Spleen (tissue), 11 donors: ENCODE measurements around the gene CHST12. TPM values are rescaled to one million over a fixed set of nuclear protein-coding genes. Genes with fewer than 3 reads are reported as not detected.

Source experiments
- DNase-seq: peaks from one replicate; pipeline ENCODE4 v3.0.0-alpha.2; 2020
- H3K27ac ChIP-seq, 8 donors: fragments of 200-600 bp; sonication (generic) in 7 of 8; 1 replicate in 4 of 8; 2 replicates in 4 of 8; pipeline versions ENCODE4 v1.5.0 to v1.8.0; 2016 to 2021; ENCODE audit warnings: inconsistent platforms in 4 of 8, mild to moderate bottlenecking in 4 of 8, moderate library complexity in 1 of 8
- H3K27me3 ChIP-seq, 7 donors: fragments of 200-600 bp; sonication (generic) in 6 of 7; replicated peaks in 1 of 7; 1 replicate in 4 of 7; 2 replicates in 3 of 7; pipeline versions ENCODE4 v1.5.0 to v1.8.0; 2016 to 2021; ENCODE audit warnings: inconsistent platforms in 3 of 7, mild to moderate bottlenecking in 1 of 7
- H3K36me3 ChIP-seq, 6 donors: fragments of 200-600 bp; sonication (generic) in 5 of 6; 1 replicate in 4 of 6; 2 replicates in 2 of 6; pipeline versions ENCODE4 v1.5.0 to v1.8.0; 2016 to 2021; ENCODE audit warnings: inconsistent platforms in 2 of 6
- H3K4me1 ChIP-seq, 6 donors: fragments of 200-600 bp; sonication (generic) in 5 of 6; 1 replicate in 3 of 6; 2 replicates in 3 of 6; pipeline versions ENCODE4 v1.5.0 to v1.8.0; 2016 to 2021; ENCODE audit warnings: inconsistent platforms in 3 of 6
- H3K4me3 ChIP-seq, 8 donors: fragments of 200-600 bp; sonication (generic) in 7 of 8; 1 replicate in 4 of 8; 2 replicates in 4 of 8; pipeline versions ENCODE4 v1.5.0 to v1.8.0; 2016 to 2021; ENCODE audit warnings: inconsistent platforms in 4 of 8, mild to moderate bottlenecking in 4 of 8, moderate library complexity in 2 of 8
- H3K9me3 ChIP-seq, 8 donors: fragments of 200-600 bp; sonication (generic) in 7 of 8; 1 replicate in 4 of 8; 2 replicates in 4 of 8; pipeline versions ENCODE4 v1.5.0 to v1.8.0; 2016 to 2021; ENCODE audit warnings: inconsistent platforms in 4 of 8
- CTCF ChIP-seq, 11 experiments: fragments of 200-600 bp in 7 of 11; fragments of 450-650 bp in 4 of 11; sonication (generic) in 4 of 11; IDR thresholded peaks in 8 of 11; conservative IDR thresholded peaks in 3 of 11; 1 replicate in 7 of 11; 2 replicates in 4 of 11; pipeline versions ENCODE4 v1.4.0 to v1.8.0; 2016 to 2021; ENCODE audit warnings: antibody characterized with exemption in 11 of 11, inconsistent platforms in 4 of 11, mild to moderate bottlenecking in 1 of 11
- POLR2A ChIP-seq, 3 donors: fragments of 450-650 bp; IDR thresholded peaks; one replicate each; pipeline ENCODE4 v1.5.1; 2017; ENCODE audit warnings: antibody characterized with exemption in 3 of 3, mild to moderate bottlenecking in 1 of 3
- POLR2AphosphoS5 ChIP-seq, 3 donors: sonication (generic); formaldehyde crosslinking; IDR thresholded peaks; one replicate each; pipeline ENCODE4 v1.5.1; 2017; ENCODE audit warnings: antibody characterized with exemption in 3 of 3
- WGBS, 5 donors: extraction: QIAGEN DNeasy Blood & Tissue Kit in 3 of 5; methylation state at CpG; one replicate each; pipeline versions ENCODE4 v1.1.5 to v1.1.7; 2013 to 2018; 5-methylcytosine and 5-hydroxymethylcytosine counted together
- intact Hi-C: fragments of 100-400 bp; cut with DNase I; formaldehyde crosslinking; loops from one replicate; pipeline ENCODE4 v1.15.0; 2023; ENCODE audit warnings: low total_unique reads
- polyA plus RNA-seq, 3 donors: library from polyadenylated mRNA; stranded (reverse); fragments of 200-250 nt; gene quantifications; one replicate each; pipeline ENCODE4 v1.2.1, GENCODE V29; 2013
- total RNA-seq, 7 donors: library from RNA; depleted of rRNA in 3 of 7; stranded (reverse); fragments of >200 nt in 3 of 7; fragmentation: NEBNext Ultra II Directional in 4 of 7; extraction: Animal tissue kit (Norgen Biotek cat#: 25700) in 4 of 7; gene quantifications; one replicate each; pipeline versions ENCODE4 v1.1.0 to v1.2.1, GENCODE V29; 2016 to 2021
- donor health status: healthy with polysubstance abuse.
- donor health status: DM: no; HTN: no; CAD: no; lungs with moderate emphysema.
- donor health status: DM: no; HTN: no; CAD: no.
- donor health status: Bipolar disorder and iron deficiency.
- donor health status: healthy.
- donor health status: DM: no; HTN: no; CAD: no.
- donor health status: DM: yes; HTN: yes; CAD: no.

Gene CHST12
- total and polyA plus RNA-seq, 10 donors: 7.7 to 51.4 (median 31.6) TPM

GRCh38 chr7:2354939-2355704 is 48.3 kb upstream of the CHST12 start:
- no peaks in the 10 kb centered on the region for H3K27me3 ChIP-seq
- 0 to 1% (median 0%) methylated on average over 10 to 92 of the region's 92 CpGs for WGBS, 5 donors
- no peaks in the 10 kb centered on the region for H3K9me3 ChIP-seq
- peak in 1 of 3 donors; percentile 7 for TF ChIP-seq POLR2AphosphoS5 (IDR thresholded peaks at IDR 0.05)
- TF ChIP-seq POLR2A (IDR thresholded peaks at IDR 0.05): no peak
- TF ChIP-seq CTCF (IDR thresholded peaks at IDR 0.05 in 8 of 11, conservative IDR thresholded peaks at IDR 0.05 in 3 of 11): no peak
- peak overlapping the region; percentile 86 to 100 (median 98) for H3K4me3 ChIP-seq
- H3K36me3 ChIP-seq: peaks cover 0 to 36% (median 5%) of the 10 kb centered on the region in 6 donors
- peak; percentile 91 for DNase-seq
- peaks cover 33 to 64% (median 61%) of the 10 kb centered on the region in 6 donors for H3K4me1 ChIP-seq
- intact Hi-C loops: loop anchor here (5.0 kb wide), 1 partner anchor 113 kb away; the partner anchor contains the start of genes MRM2 and NUDT1
- H3K27ac ChIP-seq: peak overlapping the region; percentile 96 to 100 (median 100)

- 3 to 7% (median 5%) methylated on average over 9 of the region's 9 CpGs for WGBS, 5 donors
- H3K27ac ChIP-seq: peak overlapping the region in 6 of 8 donors; percentile 96 to 100 (median 100)
- H3K4me3 ChIP-seq: peak overlapping the region; percentile 86 to 100 (median 98)
- DNase-seq: no peak
- no peaks in the 10 kb centered on the region for H3K9me3 ChIP-seq
- peaks cover 33 to 69% (median 63%) of the 10 kb centered on the region in 6 donors for H3K4me1 ChIP-seq
- intact Hi-C loops: no loop called here
- peaks cover 0 to 42% (median 6%) of the 10 kb centered on the region in 6 donors for H3K36me3 ChIP-seq
- TF ChIP-seq POLR2A (IDR thresholded peaks at IDR 0.05): no peak
- TF ChIP-seq POLR2AphosphoS5 (IDR thresholded peaks at IDR 0.05): no peak
- no peak for TF ChIP-seq CTCF (IDR thresholded peaks at IDR 0.05 in 8 of 11, conservative IDR thresholded peaks at IDR 0.05 in 3 of 11)
- no peaks in the 10 kb centered on the region for H3K27me3 ChIP-seq
Observed at GRCh38 chr7:2355705-2356008, 47.8 kb upstream of the CHST12 start.

- H3K27ac ChIP-seq: no peak overlapping the region
- no peaks in the 10 kb centered on the region for H3K9me3 ChIP-seq
- no peak for TF ChIP-seq CTCF (IDR thresholded peaks at IDR 0.05 in 8 of 11, conservative IDR thresholded peaks at IDR 0.05 in 3 of 11)
- no peak for TF ChIP-seq POLR2A (IDR thresholded peaks at IDR 0.05)
- TF ChIP-seq POLR2AphosphoS5 (IDR thresholded peaks at IDR 0.05): no peak
- 65 to 79% (median 72%) methylated on average over 8 of the region's 8 CpGs for WGBS, 5 donors
- H3K4me1 ChIP-seq: peaks cover 33 to 80% (median 63%) of the 10 kb centered on the region in 6 donors
- H3K27me3 ChIP-seq: no peaks in the 10 kb centered on the region
- intact Hi-C loops: no loop called here
- peaks cover 2 to 57% (median 21%) of the 10 kb centered on the region in 6 donors for H3K36me3 ChIP-seq
- H3K4me3 ChIP-seq: peak overlapping the region in 1 of 8 donors; percentile 13
- DNase-seq: no peak
Observed at GRCh38 chr7:2357165-2357564, 46.2 kb upstream of the CHST12 start.

GRCh38 chr7:2357571-2357970 is 45.8 kb upstream of the CHST12 start:
- intact Hi-C loops: no loop called here
- Histone ChIP-seq H3K27ac (no peak overlapping the region), H3K9me3 (no peaks in the 10 kb centered on the region), H3K36me3 (peaks cover 6 to 61% (median 25%) of the 10 kb centered on the region in 6 donors), H3K27me3 (no peaks in the 10 kb centered on the region), H3K4me1 (peaks cover 33 to 80% (median 64%) of the 10 kb centered on the region in 6 donors), H3K4me3 (peak overlapping the region in 1 of 8 donors; percentile 13)
- 42 to 67% (median 62%) methylated on average over 6 of the region's 6 CpGs for WGBS, 5 donors
- TF ChIP-seq POLR2AphosphoS5 (IDR thresholded peaks at IDR 0.05): no peak
- TF ChIP-seq POLR2A (IDR thresholded peaks at IDR 0.05): no peak
- TF ChIP-seq CTCF (IDR thresholded peaks at IDR 0.05 in 8 of 11, conservative IDR thresholded peaks at IDR 0.05 in 3 of 11): no peak
- DNase-seq: no peak
